GM23338 (cell line): ENCODE data around the gene RELN. TPM values are rescaled to one million over a fixed set of nuclear protein-coding genes. Genes with fewer than 3 reads are reported as not detected.

Source experiments
- ATAC-seq: fragments of 200-7000 bp; cut with Tn5 transposase; 3 replicates; pipeline ENCODE4 v1.9.1; 2020
- DNase-seq: peaks from one replicate; pipeline ENCODE4 v3.0.0-alpha.2; 2015; ENCODE audit warnings: low spot score
- H2AFZ ChIP-seq: fragments of 200-600 bp; sonication (generic); 2 replicates; pipeline ENCODE4 v1.8.0; 2016; ENCODE audit warnings: antibody characterized with exemption, mild to moderate bottlenecking, moderate library complexity
- H3F3A ChIP-seq: fragments of 200-600 bp; sonication (generic); replicated peaks from 2 replicates; pipeline ENCODE4 v1.8.0; 2017; ENCODE audit warnings: antibody characterized with exemption, mixed run types, low read depth
- H3K27ac ChIP-seq: fragments of 200-600 bp; sonication (generic); 2 replicates; pipeline ENCODE4 v1.6.1; 2016; ENCODE audit warnings: low read depth
- H3K27me3 ChIP-seq: fragments of 200-600 bp; sonication (generic); 2 replicates; pipeline ENCODE4 v1.8.0; 2016; ENCODE audit warnings: mild to moderate bottlenecking, mixed run types, moderate library complexity; ENCODE audit not compliant: insufficient read depth
- H3K36me3 ChIP-seq: fragments of 200-600 bp; sonication (generic); 2 replicates; pipeline ENCODE4 v1.8.0; 2016; ENCODE audit warnings: mild to moderate bottlenecking; ENCODE audit not compliant: insufficient read depth
- H3K4me1 ChIP-seq: fragments of 200-600 bp; sonication (generic); 2 replicates; pipeline ENCODE4 v1.8.0; 2016; ENCODE audit warnings: mild to moderate bottlenecking, moderate library complexity; ENCODE audit not compliant: insufficient read depth
- H3K4me2 ChIP-seq: fragments of 200-600 bp; sonication (generic); 2 replicates; pipeline ENCODE4 v1.7.1; 2017; ENCODE audit warnings: mixed run types
- H3K4me3 ChIP-seq: fragments of 200-600 bp; sonication (generic); 2 replicates; pipeline ENCODE4 v1.6.1; 2016; ENCODE audit warnings: mixed run types
- H3K79me2 ChIP-seq: fragments of 200-600 bp; sonication (generic); replicated peaks from 2 replicates; pipeline ENCODE4 v1.8.0; 2017; ENCODE audit warnings: mild to moderate bottlenecking; ENCODE audit not compliant: insufficient read depth
- H3K9me2 ChIP-seq: fragments of 200-600 bp; sonication (generic); 2 replicates; pipeline ENCODE4 v1.8.0; 2017; ENCODE audit not compliant: insufficient read depth
- H4K20me1 ChIP-seq: fragments of 200-600 bp; sonication (generic); replicated peaks from 2 replicates; pipeline ENCODE4 v1.8.0; 2017; ENCODE audit warnings: mild to moderate bottlenecking; ENCODE audit not compliant: insufficient read depth
- H3K27ac Mint-ChIP-seq: 2 replicates; pipeline ENCODE4 v1.8.0; 2020; ENCODE audit warnings: inconsistent platforms, mild to moderate bottlenecking, moderate library complexity, mixed read lengths
- H3K27me3 Mint-ChIP-seq: 3 replicates; pipeline ENCODE4 v1.8.0; 2022; ENCODE audit warnings: low read depth, mild to moderate bottlenecking, moderate library complexity, mixed read lengths, inconsistent platforms; ENCODE audit not compliant: insufficient read depth, poor library complexity
- H3K36me3 Mint-ChIP-seq: 3 replicates; pipeline ENCODE4 v1.8.0; 2021; ENCODE audit warnings: low read depth, mild to moderate bottlenecking, inconsistent platforms, moderate library complexity, mixed read lengths
- H3K4me1 Mint-ChIP-seq: 3 replicates; pipeline ENCODE4 v1.8.0; 2020; ENCODE audit warnings: mild to moderate bottlenecking, inconsistent platforms, mixed read lengths
- H3K4me3 Mint-ChIP-seq: 3 replicates; pipeline ENCODE4 v1.8.0; 2021; ENCODE audit warnings: moderate library complexity, mild to moderate bottlenecking, inconsistent platforms, mixed read lengths
- H3K9me3 Mint-ChIP-seq: 3 replicates; pipeline ENCODE4 v1.8.0; 2020; ENCODE audit warnings: moderate library complexity, mild to moderate bottlenecking, inconsistent platforms, mixed read lengths
- CREB1 ChIP-seq: fragments of 250-450 bp; sonication (Bioruptor Pico); IDR thresholded peaks from 2 replicates; pipeline ENCODE4 v1.5.0; 2020; ENCODE audit warnings: low read depth, mild to moderate bottlenecking, moderate library complexity
- EZH2 ChIP-seq: fragments of 200-600 bp; sonication (generic); IDR thresholded peaks from one replicate; pipeline ENCODE4 v1.8.0; 2017; ENCODE audit warnings: antibody characterized with exemption, mild to moderate bottlenecking, low read depth; ENCODE audit not compliant: unreplicated experiment
- EZH2phosphoT487 ChIP-seq: fragments of 200-600 bp; sonication (generic); IDR thresholded peaks from one replicate; pipeline ENCODE4 v1.8.1; 2018; ENCODE audit warnings: antibody characterized with exemption; ENCODE audit not compliant: unreplicated experiment
- NANOG ChIP-seq: IDR thresholded peaks from 2 replicates; pipeline ENCODE4 v1.6.1; 2016; ENCODE audit warnings: antibody characterized with exemption, borderline replicate concordance
- POLR2AphosphoS5 ChIP-seq: IDR thresholded peaks from 2 replicates; pipeline ENCODE4 v1.6.1; 2016; ENCODE audit warnings: antibody characterized with exemption, low read depth
- STAT1 ChIP-seq: IDR thresholded peaks from one replicate; pipeline ENCODE4 v1.6.1; 2016; ENCODE audit warnings: antibody characterized with exemption; ENCODE audit not compliant: unreplicated experiment
- ZNF114 ChIP-seq: fragments of 250-450 bp; sonication (Bioruptor Pico); IDR thresholded peaks from 2 replicates; pipeline ENCODE4 v1.5.0; 2020; ENCODE audit warnings: mild to moderate bottlenecking, moderate library complexity
- ZNF331 ChIP-seq: fragments of 250-450 bp; sonication (Bioruptor Pico); IDR thresholded peaks from 2 replicates; pipeline ENCODE4 v1.5.0; 2020; ENCODE audit warnings: low read depth, mild to moderate bottlenecking, moderate library complexity
- polyA plus RNA-seq: library from polyadenylated mRNA; unstranded; fragments of >200 nt; fragmentation: Nextera tagmentation; extraction: Ambion mirVana; gene quantifications from 2 replicates; pipeline ENCODE4 v1.2.1, GENCODE V29; 2016
- total RNA-seq: library from RNA; depleted of rRNA; stranded (reverse); fragments of >200 nt; shearing (Covaris generic); gene quantifications from 2 replicates; pipeline ENCODE4 v1.2.3, GENCODE V29; 2014
- TF ChIP-seq, protein P1 (sequence below): IDR thresholded peaks from one replicate; pipeline ENCODE4 v1.6.1; 2018; ENCODE audit warnings: antibody characterized with exemption; ENCODE audit not compliant: unreplicated experiment
- TF ChIP-seq, protein P2 (sequence below), 2 experiments: fragments of 200-600 bp in 1 of 2; sonication (generic) in 1 of 2; conservative IDR thresholded peaks; 2 replicates each; pipeline versions ENCODE4 v1.5.1 to v1.6.1; 2016 to 2017; ENCODE audit warnings: antibody characterized with exemption in 2 of 2, low read depth in 2 of 2, mild to moderate bottlenecking in 2 of 2, moderate library complexity in 1 of 2

RELN gene
- total and polyA plus RNA-seq, 2 experiments from 2014 or later, result 0.10 to 0.76 TPM

DNA sequence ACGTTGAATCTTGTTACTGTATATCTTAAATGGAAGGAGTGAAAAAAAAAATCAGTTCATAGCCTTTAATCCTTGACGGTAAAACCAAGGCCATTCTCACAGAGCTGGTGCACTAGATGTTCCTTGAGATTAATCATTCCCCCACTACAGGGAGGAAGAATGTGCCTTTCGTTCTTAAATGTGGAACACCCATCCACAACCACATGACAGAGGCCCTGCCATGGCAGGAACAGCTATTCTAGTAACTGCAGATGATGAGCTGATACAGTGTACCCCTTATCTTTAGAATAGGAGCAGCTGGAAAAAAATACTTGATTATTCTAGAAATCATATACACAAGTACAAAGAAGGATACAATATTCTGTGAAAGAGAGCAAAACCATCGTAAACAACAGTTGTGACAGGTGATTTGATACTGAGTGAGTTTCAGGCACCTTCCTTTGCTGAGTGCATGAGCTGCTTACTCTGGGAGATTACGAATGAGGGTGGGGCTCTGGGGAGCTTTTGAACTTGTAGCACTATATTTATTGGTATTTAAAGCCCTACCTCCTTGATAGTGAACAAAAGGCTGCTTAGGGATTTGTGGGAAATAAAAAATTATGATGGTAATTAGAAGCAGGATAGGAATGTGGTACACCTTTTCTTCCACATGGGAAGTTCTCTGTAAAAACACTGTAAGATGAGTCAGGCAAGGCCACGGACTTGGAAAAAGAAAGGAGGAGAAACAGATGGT lies 299.1 kb downstream of the RELN start (continued):
- TF ChIP-seq, protein P1, sequence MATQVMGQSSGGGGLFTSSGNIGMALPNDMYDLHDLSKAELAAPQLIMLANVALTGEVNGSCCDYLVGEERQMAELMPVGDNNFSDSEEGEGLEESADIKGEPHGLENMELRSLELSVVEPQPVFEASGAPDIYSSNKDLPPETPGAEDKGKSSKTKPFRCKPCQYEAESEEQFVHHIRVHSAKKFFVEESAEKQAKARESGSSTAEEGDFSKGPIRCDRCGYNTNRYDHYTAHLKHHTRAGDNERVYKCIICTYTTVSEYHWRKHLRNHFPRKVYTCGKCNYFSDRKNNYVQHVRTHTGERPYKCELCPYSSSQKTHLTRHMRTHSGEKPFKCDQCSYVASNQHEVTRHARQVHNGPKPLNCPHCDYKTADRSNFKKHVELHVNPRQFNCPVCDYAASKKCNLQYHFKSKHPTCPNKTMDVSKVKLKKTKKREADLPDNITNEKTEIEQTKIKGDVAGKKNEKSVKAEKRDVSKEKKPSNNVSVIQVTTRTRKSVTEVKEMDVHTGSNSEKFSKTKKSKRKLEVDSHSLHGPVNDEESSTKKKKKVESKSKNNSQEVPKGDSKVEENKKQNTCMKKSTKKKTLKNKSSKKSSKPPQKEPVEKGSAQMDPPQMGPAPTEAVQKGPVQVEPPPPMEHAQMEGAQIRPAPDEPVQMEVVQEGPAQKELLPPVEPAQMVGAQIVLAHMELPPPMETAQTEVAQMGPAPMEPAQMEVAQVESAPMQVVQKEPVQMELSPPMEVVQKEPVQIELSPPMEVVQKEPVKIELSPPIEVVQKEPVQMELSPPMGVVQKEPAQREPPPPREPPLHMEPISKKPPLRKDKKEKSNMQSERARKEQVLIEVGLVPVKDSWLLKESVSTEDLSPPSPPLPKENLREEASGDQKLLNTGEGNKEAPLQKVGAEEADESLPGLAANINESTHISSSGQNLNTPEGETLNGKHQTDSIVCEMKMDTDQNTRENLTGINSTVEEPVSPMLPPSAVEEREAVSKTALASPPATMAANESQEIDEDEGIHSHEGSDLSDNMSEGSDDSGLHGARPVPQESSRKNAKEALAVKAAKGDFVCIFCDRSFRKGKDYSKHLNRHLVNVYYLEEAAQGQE, result no peak
- TF ChIP-seq, protein P2, sequence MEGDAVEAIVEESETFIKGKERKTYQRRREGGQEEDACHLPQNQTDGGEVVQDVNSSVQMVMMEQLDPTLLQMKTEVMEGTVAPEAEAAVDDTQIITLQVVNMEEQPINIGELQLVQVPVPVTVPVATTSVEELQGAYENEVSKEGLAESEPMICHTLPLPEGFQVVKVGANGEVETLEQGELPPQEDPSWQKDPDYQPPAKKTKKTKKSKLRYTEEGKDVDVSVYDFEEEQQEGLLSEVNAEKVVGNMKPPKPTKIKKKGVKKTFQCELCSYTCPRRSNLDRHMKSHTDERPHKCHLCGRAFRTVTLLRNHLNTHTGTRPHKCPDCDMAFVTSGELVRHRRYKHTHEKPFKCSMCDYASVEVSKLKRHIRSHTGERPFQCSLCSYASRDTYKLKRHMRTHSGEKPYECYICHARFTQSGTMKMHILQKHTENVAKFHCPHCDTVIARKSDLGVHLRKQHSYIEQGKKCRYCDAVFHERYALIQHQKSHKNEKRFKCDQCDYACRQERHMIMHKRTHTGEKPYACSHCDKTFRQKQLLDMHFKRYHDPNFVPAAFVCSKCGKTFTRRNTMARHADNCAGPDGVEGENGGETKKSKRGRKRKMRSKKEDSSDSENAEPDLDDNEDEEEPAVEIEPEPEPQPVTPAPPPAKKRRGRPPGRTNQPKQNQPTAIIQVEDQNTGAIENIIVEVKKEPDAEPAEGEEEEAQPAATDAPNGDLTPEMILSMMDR (conservative IDR thresholded peaks at IDR 0.05; ENCODE audit: low read depth in 2 of 2), result no peak

DNA sequence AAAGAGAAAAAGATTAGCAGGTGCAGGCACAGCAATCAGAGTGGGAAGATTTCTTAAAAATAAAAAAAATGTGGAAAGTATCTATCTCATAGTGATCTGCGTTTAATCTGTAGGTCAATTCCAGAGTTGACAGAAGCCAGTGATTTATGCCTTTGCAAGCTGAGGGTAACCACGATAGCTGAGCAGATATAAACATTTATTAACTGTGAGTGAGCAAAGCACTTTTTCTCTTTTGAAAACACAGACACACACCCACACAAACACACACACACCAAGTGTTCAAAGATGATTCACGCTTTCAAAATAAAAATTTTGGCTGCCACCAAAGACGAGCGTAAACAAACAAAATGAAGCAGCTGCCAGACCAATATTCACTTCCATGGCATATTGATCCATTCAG lies 300.2 kb downstream of the RELN start:
- Mint-ChIP-seq H3K4me1 (no peaks in the 10 kb centered on the region), H3K4me3 (no peak overlapping the region), H3K27me3 (peaks cover under 1% of the 10 kb centered on the region), H3K9me3 (no peaks in the 10 kb centered on the region), H3K36me3 (no peaks in the 10 kb centered on the region), H3K27ac (no peak overlapping the region)
- Histone ChIP-seq H2AFZ (no peak overlapping the region; the same call in 1 of the 2 replicates), H3K27me3 (no peaks in the 10 kb centered on the region), H3F3A (no peaks in the 10 kb centered on the region), H3K4me1 (no peaks in the 10 kb centered on the region), H3K36me3 (no peaks in the 10 kb centered on the region), H3K9me2 (peaks cover 8% of the 10 kb centered on the region; the same call in 1 of the 2 replicates), H3K27ac (no peak overlapping the region), H4K20me1 (no peaks in the 10 kb centered on the region), H3K4me3 (no peak overlapping the region), H3K4me2 (no peak overlapping the region), H3K79me2 (no peaks in the 10 kb centered on the region)
- DNase-seq (no peak), ATAC-seq (no peak)
- no peak for TF ChIP-seq NANOG

DNA sequence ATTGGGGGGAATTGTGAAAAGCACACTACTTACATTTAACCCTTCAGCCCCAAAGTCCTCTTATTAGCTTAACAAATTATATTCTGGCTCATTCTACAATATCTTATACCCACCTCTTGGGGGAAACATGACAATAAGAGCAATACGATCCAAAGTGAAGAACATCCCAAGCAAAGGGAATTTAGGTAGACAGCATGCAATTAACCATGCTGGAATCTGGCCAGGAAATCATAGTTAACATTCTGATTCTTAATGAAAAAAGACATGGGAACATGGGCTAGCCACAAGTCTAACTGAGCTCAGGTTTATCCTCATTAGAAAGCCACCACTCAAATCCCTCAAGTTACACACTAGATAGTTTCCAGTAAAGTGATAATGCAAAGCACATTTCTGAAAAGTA lies 301.5 kb downstream of the RELN start:
- H3K36me3 Mint-ChIP-seq, result no peaks in the 10 kb centered on the region
- Histone ChIP-seq H3K9me2 (peaks cover 3% of the 10 kb centered on the region; the same call in 1 of the 2 replicates), H3K4me3 (no peak overlapping the region), H2AFZ (no peak overlapping the region), H3K4me1 (no peaks in the 10 kb centered on the region), H3K27ac (no peak overlapping the region), H3K4me2 (no peak overlapping the region), H4K20me1 (no peaks in the 10 kb centered on the region), H3K36me3 (no peaks in the 10 kb centered on the region), H3K79me2 (no peaks in the 10 kb centered on the region), H3K27me3 (no peaks in the 10 kb centered on the region), H3F3A (no peaks in the 10 kb centered on the region)
- H3K4me1 Mint-ChIP-seq, result no peaks in the 10 kb centered on the region
- peaks cover 1% of the 10 kb centered on the region for H3K27me3 Mint-ChIP-seq
- H3K4me3 Mint-ChIP-seq, result no peak overlapping the region
- no peaks in the 10 kb centered on the region for H3K9me3 Mint-ChIP-seq
- no peak overlapping the region for H3K27ac Mint-ChIP-seq
- no peak for DNase-seq
- no peak for ATAC-seq
- TF ChIP-seq STAT1, result no peak
- TF ChIP-seq CREB1 (CRISPR knock-in tag), result no peak
- TF ChIP-seq ZNF114, result no peak
- no peak for TF ChIP-seq NANOG
- TF ChIP-seq, protein P1, result no peak
- TF ChIP-seq POLR2AphosphoS5, result no peak
- TF ChIP-seq EZH2phosphoT487, result no peak
- no peak for TF ChIP-seq ZNF331
- TF ChIP-seq EZH2, result no peak
